Activated CD4-positive, alpha-beta T cell treated with anti-CD3 and anti-CD28 coated beads, Interleukin-2, Interleukin-4, amounts not matched to agents 100 ng/mL and 50 ng/mL, durations not matched to agents 16 hours and 8 hours (primary cell): ENCODE data around the gene RIIAD1.
"Not testable (repeated sequence)": the region's sequence is repeated elsewhere in the genome, so short reads cannot be mapped to it uniquely, and the experiment has no call there.

Experiments used
- DNase-seq: peaks from one replicate; pipeline ENCODE4 v3.0.0-alpha.2; 2020; ENCODE audit warnings: low spot score

RIIAD1 gene

DNA sequence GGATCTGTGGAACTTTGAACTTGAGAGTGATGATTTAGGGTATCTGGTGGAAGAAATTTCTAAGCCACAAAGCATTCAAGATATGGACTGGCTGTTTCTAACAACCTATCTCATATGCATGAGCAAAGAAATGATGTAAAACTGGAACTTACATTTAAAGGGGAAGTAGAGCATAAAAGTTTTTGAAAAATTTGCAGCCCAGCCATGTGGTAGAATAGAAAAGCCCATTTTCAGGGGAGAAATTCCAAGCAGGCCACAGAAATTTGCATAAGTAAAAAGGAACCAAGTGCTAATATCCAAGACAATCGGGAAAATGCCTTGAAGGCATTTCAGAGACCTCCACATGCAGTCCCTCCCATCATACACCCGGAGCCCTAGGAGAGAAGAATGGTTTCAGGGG, 15.7 kb downstream of the RIIAD1 start:
- DNase-seq: no peak

DNA sequence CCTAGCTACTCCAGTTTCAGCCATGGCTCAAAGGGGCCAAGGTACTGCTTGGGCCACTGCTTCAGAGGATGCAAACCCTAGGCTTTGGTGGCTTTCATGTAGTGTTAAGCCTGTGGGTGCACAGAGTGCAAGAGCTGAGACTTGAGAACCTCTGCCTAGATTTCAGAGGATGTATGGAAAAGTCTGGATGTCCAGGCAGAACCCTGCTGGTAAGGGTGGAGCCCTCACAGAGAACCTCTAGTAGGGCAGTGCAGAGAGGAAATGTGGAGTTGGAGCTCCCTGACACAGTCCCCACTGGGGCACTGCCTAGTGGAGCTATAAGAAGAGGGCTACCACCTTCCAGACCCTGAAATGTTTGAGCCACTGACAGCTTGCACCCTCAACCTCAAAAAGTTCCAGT, 16.2 kb downstream of the RIIAD1 start:
- DNase-seq: no peak

DNA sequence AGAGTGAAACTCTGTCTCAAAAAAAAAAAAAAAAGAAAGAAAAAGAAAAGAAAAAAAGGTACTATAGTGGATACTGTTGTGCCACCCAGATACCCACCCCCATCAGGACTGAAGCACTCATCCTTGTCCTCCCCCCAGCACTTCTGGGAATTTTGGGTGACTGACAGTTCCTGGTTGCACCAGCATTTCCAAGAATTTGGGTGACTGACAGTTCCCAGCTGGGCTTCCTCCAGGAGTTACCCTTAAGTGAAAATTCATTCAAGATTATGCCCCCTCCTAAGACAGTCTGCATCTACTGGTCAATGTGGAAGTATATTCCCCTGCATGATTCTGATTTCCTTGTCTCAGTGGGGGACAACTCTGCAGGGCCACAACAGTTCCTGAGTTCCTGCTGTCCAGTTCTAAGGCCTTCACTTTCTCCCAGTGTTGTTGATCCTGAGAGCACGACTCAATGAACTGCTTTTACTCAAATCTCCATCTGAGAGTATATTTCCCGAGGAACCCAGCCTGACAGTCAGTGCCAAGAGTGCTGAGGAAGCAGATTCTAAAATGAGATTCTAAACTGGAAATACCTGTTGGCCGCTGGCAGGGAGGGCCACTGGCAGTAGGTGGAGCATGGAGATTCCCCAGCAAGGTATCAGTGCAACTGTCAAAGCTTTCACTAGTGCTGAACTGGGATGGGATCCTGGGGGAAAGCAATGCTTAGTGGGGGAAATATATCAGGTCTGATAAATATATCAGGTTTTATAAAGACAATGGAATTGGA, 18.5 kb downstream of the RIIAD1 start:
- DNase-seq: no peak

DNA sequence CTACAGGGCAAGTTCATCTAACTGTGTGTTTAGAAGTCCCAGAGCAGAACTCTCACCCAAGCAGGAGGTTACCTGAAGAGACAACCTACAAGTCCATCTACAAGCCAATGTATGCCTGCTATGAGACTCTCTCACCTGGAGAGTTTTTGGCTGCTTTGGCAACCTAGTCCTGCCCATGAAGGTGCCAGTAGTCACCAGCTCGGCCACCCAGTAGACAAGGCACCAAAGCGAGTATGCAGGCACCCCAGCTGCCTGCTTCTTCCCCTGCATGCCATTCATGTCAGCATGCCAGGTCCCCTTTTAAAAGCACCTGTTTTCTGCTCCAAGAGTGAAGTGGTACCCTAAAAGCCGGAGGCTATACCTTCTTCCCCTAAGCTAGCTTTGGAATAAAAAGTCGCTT, 20.2 kb downstream of the RIIAD1 start:
- no peak for DNase-seq

DNA sequence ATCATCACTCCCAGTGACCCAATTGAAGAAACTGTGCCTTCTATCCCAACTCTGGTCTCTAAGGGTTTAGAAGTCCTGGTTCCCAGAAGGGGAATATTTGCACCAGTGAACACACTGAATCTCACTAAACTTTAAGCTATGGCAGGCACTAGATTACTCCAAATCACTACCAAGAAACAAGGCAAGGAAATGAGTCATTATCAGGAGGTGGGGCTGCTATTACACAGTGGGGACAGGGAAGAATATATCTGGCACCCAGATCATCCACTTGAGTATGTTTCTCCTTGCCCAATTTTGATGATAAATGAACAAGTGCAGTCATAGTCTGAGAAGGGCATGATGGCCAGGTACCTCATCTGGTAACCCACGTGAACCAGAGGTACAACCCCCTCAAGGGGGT, 35.0 kb downstream of the RIIAD1 start:
- DNase-seq: peak; percentile 33

DNA sequence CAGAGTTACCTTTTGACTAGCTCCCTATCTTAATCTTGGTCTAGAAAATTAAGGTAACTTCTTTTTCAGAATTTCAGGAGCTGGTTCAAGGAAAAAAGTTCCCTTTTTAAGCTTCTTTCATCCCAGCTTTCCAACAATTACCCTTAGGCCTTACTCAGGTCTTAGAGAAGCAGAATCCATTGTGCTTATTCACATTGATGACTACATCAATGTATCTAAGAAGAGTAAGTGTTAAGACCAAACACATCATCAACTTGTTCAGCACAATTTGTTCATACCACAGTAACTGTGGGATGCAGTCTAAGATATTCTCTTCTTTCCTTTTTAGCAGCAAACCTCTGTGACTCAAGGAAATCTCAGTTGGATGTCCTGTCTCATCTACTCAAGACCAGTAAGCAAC, 37.9 kb downstream of the RIIAD1 start:
- no peak for DNase-seq

DNA sequence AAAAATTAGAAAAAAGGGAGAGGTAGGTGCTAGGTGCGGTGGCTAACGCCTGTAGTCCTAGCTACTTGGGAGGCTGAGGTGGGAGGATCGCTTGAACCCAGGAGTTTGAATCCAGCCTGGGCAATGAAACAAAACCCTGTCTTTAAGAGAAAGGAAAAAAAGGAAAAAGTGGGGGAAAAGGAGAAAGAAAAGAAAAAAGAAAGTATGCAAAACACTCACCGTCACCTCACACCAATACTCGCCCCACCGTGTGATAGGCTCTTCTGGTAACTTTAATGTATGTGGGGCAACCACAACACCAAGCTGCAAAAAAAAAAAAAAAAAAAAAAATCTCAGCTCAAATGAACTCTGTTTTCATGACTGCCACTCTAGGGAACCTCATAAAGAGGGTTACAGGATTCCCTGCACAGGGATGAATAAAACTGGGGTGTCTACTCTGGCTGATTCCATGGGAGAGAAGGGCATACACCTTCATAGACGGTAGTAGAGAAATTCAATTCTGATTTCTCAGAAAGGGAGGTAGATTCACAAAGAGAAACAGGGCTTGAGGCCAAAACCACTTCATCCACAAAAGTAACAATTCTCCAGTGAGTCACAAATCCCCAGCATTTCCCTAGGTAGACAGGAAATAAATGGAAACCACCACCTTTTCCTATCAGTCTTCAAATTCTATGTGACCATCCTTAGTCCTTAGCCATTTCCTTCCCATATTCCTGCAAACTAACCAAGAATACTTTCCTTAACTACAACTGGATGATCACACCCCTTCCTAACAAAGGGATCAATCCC, 39.5 kb downstream of the RIIAD1 start:
- DNase-seq: no peak

DNA sequence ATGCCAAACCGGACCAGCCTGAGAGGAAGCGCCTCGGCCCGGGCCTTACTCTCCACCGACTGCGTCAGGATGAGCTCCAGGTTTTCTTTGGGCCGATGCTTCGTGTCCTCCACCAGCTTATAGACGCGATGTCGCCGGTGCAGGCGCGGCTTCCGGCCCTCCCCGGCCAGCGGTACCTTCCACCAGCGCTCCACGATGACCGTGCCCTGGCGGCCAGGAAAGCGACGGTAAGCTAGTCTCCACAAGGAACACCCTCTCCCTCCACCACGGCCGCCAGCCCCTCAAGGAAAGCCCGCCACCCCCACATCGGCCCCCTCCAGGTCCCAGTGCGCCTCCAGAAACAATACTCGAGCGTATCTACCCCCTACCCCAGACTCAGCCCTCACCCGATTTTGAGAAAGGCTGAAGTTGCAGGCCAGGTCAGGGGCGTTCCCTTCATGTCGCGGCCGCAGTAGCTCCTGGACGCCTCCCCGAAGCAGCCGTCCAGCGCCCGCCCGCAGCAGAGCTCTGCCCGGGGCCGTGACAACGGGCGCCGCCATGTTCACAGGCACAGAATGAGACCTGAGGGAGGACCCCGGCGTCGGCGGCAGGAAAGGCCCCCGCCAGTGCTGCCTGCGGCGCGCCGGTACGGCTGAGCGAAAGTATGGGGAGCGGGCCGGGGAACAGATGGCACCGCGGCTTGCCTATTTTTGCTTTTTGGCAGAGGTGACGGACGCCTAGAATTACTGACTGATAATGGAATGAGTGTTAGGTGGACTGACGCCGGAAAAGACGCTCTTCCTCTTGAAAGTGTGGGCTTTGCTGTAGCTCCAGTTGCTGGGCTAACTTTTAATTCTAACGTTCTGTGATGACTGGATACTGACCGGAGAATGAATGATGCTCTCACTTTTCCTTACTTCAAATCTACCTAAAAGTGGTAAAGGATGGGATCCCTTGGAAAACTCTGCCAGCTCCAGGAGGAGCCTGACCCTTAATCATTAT, 41.9 kb downstream of the RIIAD1 start, which contains the start of gene MRPL9:
Gene MRPL9 (minus strand): TSS at position 556 of the 981 bp plus-strand sequence. CDS start 17 bp downstream, at position 539.
- DNase-seq: peak; percentile 91

DNA sequence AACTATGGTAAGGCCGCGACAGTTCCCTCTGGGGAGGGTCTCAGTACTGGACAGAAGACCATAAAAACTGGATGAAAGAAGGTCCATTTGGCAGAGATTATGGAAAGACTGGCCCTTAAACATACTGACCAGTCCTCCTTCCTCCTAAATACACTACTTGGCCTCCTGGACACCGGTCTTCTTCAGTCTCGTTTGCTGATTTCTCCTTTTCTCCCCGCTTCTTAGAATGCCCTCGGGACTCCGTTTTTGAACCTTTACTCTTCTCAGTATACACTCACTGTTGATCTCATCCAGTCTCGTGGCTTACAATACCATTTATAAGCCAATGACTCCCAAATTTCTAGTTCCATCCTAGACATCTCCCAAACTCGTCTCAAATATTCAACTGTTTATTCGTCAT, 42.7 kb downstream of the RIIAD1 start:
- DNase-seq: no peak

DNA sequence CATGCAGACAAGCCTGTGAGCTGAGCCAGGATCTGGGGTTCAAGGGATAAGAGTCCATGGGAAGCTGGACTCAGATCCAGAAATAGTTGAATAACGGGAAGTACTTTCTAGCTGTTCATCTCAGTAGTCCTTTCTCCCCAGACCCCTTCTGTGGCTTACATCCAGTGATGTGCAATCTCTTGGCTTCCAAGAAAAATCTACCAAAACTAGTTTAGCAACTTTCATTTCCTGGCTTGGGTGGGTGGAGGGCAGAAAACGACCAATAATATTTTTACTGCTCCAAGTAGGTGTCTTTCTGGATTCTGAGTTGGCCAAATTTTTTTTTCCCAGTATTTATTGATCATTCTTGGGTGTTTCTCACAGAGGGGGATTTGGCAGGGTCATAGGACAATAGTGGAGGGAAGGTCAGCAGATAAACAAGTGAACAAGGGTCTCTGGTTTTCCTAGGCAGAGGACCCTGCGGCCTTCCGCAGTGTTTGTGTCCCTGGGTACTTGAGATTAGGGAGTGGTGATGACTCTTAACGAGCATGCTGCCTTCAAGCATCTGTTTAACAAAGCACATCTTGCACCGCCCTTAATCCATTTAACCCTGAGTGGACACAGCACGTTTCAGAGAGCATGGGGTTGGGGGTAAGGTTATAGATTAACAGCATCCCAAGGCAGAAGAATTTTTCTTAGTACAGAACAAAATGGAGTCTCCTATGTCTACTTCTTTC, 47.2 kb downstream of the RIIAD1 start:
- DNase-seq: not testable (repeated sequence)

DNA sequence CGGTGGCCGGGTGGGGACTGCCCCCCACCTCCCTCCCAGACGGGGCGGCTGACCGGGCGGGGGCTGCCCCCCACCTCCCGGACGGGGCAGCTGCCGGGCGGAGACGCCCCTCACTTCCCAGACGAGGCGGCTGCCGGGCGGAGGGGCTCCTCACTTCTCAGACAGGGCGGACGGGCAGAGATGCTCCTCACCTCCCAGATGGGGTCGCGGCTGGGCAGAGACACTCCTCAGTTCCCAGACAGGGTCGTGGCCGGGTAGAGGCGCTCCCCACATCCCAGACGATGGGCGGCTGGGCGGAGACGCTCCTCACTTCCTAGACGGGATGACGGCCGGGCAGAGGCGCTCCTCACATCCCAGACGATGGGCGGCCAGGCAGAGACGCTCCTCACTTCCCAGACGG, 47.9 kb downstream of the RIIAD1 start:
- not testable (repeated sequence) for DNase-seq

DNA sequence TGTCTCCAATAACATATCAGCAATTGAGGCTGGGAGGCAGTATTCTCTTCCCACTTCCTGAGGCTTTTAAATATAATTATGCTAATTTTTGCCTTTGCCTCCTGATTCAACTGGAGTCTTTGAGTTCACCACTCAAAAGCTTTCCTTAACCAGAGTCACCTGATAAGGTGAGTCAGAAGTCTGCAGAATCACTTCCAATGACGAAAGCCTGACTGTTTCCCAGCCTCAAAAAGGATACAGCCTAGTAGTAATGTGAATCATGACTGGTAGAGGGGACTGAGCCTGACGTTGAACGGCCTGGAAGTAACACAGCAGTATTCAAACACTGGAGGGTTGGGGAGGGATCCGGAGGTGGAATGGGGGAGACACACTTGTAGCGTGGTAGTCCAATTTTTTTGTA, 52.4 kb downstream of the RIIAD1 start:
- no peak for DNase-seq

DNA sequence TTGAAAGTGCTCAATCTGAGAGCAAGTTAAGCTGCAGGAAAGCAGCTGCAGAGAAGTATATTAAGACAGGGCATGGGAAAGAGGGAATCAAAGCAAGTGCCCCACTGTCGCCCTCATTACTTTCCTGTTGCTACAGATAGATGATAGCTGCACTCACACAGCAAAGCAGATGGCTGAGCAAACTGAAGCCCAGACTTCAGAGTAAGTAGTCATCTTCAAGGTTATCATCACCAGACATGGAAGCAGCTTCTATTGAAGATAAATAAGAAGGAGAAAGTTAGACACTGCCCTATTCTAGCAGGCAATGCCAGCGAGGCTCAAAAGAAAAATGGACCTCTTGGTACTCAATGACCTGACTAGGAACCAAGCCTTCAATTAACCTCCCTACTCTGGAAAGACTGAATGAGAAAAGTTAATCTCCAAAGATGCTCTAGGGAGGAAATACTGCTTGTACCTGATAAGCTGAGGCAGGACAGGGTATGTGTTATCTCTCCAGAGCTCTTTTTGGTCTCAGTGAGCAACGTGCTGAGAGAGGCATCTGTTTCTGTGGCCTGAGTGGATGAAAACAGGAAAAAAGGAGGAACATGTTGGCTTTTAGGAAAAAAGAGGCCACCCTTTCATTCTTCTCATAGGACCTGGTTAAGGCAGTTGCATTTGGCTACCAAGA, 53.1 kb downstream of the RIIAD1 start:
- no peak for DNase-seq

DNA sequence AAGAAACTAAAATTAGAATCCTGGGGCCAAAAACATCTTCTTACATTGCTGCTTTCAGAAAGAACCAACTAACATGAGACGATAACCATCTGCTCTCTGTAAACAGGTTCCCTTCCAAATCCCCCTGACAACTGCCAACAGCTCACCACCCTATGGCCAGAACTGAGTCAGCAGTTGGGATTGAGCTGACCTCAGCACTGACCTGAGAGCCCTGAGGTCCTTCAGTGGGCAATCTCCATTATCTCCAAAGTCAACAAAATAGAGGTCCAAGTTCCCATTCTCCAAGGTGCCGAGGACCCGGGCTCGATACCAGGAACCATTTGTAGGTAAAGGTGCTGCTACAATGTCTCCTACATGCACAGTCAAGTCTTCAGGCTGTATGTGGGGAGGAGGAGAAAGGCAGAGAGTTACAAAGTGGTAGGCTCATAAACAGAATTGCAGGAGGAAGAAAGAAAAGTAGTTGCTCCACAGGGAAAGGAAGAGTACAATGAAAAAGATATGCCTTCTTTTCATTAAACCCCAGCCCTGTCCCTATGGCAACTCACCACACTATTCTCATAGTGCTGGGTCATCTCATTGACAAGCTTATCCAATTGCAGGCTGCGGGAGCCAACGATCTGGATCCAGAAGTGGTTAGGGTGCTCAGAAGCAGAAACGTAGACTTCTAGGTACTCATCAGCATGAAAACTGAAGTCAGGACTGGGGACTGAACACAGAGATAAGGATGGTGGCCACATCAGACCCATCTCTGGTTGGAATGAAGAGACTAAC, 54.8 kb downstream of the RIIAD1 start:
- DNase-seq: no peak

DNA sequence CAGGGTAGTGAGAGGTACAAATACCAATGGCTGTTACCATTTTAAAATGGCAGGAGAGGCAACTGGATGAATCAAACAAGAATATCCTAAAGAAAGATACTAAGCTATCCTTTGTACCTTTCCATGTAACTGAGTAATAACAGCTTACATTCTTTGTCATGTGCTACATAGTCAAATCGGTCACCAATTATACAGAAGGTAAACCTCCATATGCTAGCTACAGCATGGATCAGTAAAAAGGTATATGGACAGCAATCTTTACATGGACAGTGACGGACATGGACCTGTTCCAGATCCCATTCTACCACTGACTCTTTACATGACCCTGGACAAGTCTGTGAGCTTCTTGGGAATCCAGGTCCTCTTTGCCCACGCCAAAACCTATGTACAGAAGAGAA, 55.3 kb downstream of the RIIAD1 start:
- DNase-seq: no peak

DNA sequence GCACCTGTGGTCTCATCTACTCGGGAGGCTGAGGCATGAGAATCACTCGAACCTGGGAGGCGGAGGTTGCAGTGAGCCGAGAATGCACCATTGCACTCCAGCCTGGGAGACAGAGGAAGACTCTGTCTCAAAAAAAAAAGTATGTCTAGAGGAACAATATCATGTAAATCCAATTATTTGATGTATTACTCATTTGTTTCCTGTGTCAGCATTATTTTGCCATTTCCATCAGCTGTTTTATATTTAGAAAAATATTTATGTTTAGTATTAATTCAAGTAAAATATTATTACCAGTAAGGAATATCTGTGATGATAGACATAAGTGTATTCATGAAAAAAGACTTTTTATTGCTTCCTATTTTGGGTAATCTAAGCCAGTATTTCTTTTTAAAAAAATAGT, 56.0 kb downstream of the RIIAD1 start:
- DNase-seq: no peak
